ENCODE results near the gene ARSI. TPM values are rescaled to one million over a fixed set of nuclear protein-coding genes. Genes with fewer than 3 reads are reported as not detected.

The ARSI gene
- 1 to 10 TPM in 5 of 6 donors, under 1 TPM in 1; 0.78 to 6.3 (median 2.8) TPM for total RNA-seq

- peaks cover 7 to 17% (median 10%) of the 10 kb centered on the region in 4 donors for H3K4me1 ChIP-seq
- H3K27ac ChIP-seq = peak within 1 kb of the TSS; percentile 43 to 81 (median 76)
- H3K9me3 ChIP-seq = no peaks in the 10 kb centered on the region
- H3K36me3 ChIP-seq = no peaks in the 10 kb centered on the region
- H3K4me3 ChIP-seq = peak within 1 kb of the TSS in 3 of 4 donors; percentile 25 to 45 (median 39)
- WGBS, 2 donors = 1 to 2% methylated on average over 24 to 30 of the region's 63 CpGs
- DNase-seq (peak in 1 of 2 donors; percentile 88), ATAC-seq (ENCODE audit: low FRiP score in 2 of 2) (peak; percentile 28 to 73)
- TF ChIP-seq CTCF (IDR thresholded peaks at IDR 0.05) (no peak), EP300 (IDR thresholded peaks at IDR 0.05) (no peak), POLR2AphosphoS5 (IDR thresholded peaks at IDR 0.05) (no peak), POLR2A (IDR thresholded peaks at IDR 0.05) (no peak)
- peaks cover 0 to 14% (median 8%) of the 10 kb centered on the region in 4 donors for H3K27me3 ChIP-seq
Observed at GRCh38 chr5:150302301-150303069, at the start of gene ARSI. ARSI (minus strand) TSS chr5:150302905; CDS start chr5:150302373, 532 bp downstream.

GRCh38 chr5:150350524-150351344, 48.0 kb upstream of the ARSI start:
- ATAC-seq (ENCODE audit: low FRiP score in 2 of 2) (peak; percentile 72 to 86), DNase-seq (peak in 1 of 2 donors; percentile 79)
- Histone ChIP-seq H3K27ac (no peak overlapping the region), H3K27me3 (no peaks in the 10 kb centered on the region), H3K36me3 (no peaks in the 10 kb centered on the region), H3K4me3 (no peak overlapping the region), H3K4me1 (peaks cover 3 to 9% (median 6%) of the 10 kb centered on the region in 4 donors), H3K9me3 (no peaks in the 10 kb centered on the region)
- TF ChIP-seq EP300 (IDR thresholded peaks at IDR 0.05) (peak in 1 of 4 donors; percentile 44), POLR2A (IDR thresholded peaks at IDR 0.05) (no peak), CTCF (IDR thresholded peaks at IDR 0.05) (peak; percentile 33 to 75 (median 48))
- WGBS, 2 donors = 43 to 60% methylated on average over 6 to 7 of the region's 7 CpGs

GRCh38 chr5:150349681-150350275, 47.1 kb upstream of the ARSI start:
- no peak for DNase-seq
- Histone ChIP-seq H3K9me3 (no peaks in the 10 kb centered on the region), H3K4me3 (no peak overlapping the region), H3K27ac (no peak overlapping the region), H3K27me3 (no peaks in the 10 kb centered on the region), H3K36me3 (no peaks in the 10 kb centered on the region), H3K4me1 (peaks cover 3 to 9% (median 6%) of the 10 kb centered on the region in 4 donors)
- ATAC-seq (ENCODE audit: low FRiP score in 2 of 2) = no peak
- 87 to 88% methylated on average over 6 of the region's 6 CpGs for WGBS, 2 donors
- no peak for TF ChIP-seq CTCF (IDR thresholded peaks at IDR 0.05)
- TF ChIP-seq EP300 (IDR thresholded peaks at IDR 0.05) = no peak
- TF ChIP-seq POLR2A (IDR thresholded peaks at IDR 0.05) = no peak
- no peak for TF ChIP-seq POLR2AphosphoS5 (IDR thresholded peaks at IDR 0.05)

GRCh38 chr5:150347451-150347850, 44.7 kb upstream of the ARSI start:
- 67 to 70% methylated on average over 9 of the region's 9 CpGs for WGBS, 2 donors
- H3K27ac ChIP-seq = no peak overlapping the region
- ATAC-seq (ENCODE audit: low FRiP score in 2 of 2) = no peak
- no peaks in the 10 kb centered on the region for H3K27me3 ChIP-seq
- no peaks in the 10 kb centered on the region for H3K9me3 ChIP-seq
- TF ChIP-seq POLR2AphosphoS5 (IDR thresholded peaks at IDR 0.05) = no peak
- TF ChIP-seq CTCF (IDR thresholded peaks at IDR 0.05) = no peak
- no peak for TF ChIP-seq POLR2A (IDR thresholded peaks at IDR 0.05)
- no peak for DNase-seq
- H3K4me1 ChIP-seq = peaks cover 3 to 9% (median 6%) of the 10 kb centered on the region in 4 donors
- no peaks in the 10 kb centered on the region for H3K36me3 ChIP-seq
- no peak overlapping the region for H3K4me3 ChIP-seq

All from upper lobe of left lung (tissue), 6 donors.